Vagina (tissue), 2 donors: ENCODE measurements around the gene HES5. TPM values are rescaled to one million over a fixed set of nuclear protein-coding genes. Genes with fewer than 3 reads are reported as not detected.

Experiments used
- DNase-seq, 2 donors: peaks; one replicate each; pipeline ENCODE4 v3.0.0-alpha.2; 2017; ENCODE audit errors: extremely low spot score in 2 of 2
- H3K27ac ChIP-seq: fragments of 200-600 bp; sonication (generic); one replicate; pipeline ENCODE4 v1.5.1; 2019
- H3K27me3 ChIP-seq: fragments of 200-600 bp; sonication (generic); one replicate; pipeline ENCODE4 v1.5.1; 2019
- H3K36me3 ChIP-seq, 2 donors: fragments of 200-600 bp; sonication (generic); one replicate each; pipeline ENCODE4 v1.5.1; 2017 to 2019
- H3K4me1 ChIP-seq: fragments of 200-600 bp; sonication (generic); one replicate; pipeline ENCODE4 v1.5.1; 2019
- H3K4me3 ChIP-seq, 2 donors: fragments of 200-600 bp; sonication (generic); 1 replicate in 1 of 2; 2 replicates in 1 of 2; pipeline ENCODE4 v1.5.1; 2016 to 2019
- H3K9me3 ChIP-seq: fragments of 200-600 bp; sonication (generic); one replicate; pipeline ENCODE4 v1.5.1; 2019
- POLR2A ChIP-seq, 2 donors: fragments of 450-650 bp; IDR thresholded peaks; one replicate each; pipeline ENCODE4 v1.6.1; 2017; ENCODE audit warnings: antibody characterized with exemption in 2 of 2, mild to moderate bottlenecking in 2 of 2, moderate library complexity in 2 of 2
- POLR2AphosphoS5 ChIP-seq, 2 donors: sonication (generic); formaldehyde crosslinking; IDR thresholded peaks; one replicate each; pipeline ENCODE4 v1.9.0; 2017; ENCODE audit warnings: antibody characterized with exemption in 2 of 2, mild to moderate bottlenecking in 2 of 2, low read depth in 1 of 2; ENCODE audit not compliant: insufficient read depth in 1 of 2
- intact Hi-C: fragments of 100-400 bp; cut with DNase I; formaldehyde crosslinking; loops from one replicate; pipeline ENCODE4 v1.15.1; 2023
- total RNA-seq: library from RNA; depleted of rRNA; stranded (reverse); fragments of >200 nt; gene quantifications from one replicate; pipeline ENCODE4 v1.2.3, GENCODE V29; 2016
- TF ChIP-seq, protein P1 (sequence below), 3 experiments: fragments of 450-650 bp in 2 of 3; fragments of 200-600 bp in 1 of 3; sonication (generic) in 1 of 3; IDR thresholded peaks; one replicate each; pipeline ENCODE4 v1.5.1; 2017 to 2019; ENCODE audit warnings: antibody characterized with exemption in 3 of 3, mild to moderate bottlenecking in 2 of 3, moderate library complexity in 2 of 3

HES5 gene
- total RNA-seq, 1 donor from 2014 or later, result not detected

DNA sequence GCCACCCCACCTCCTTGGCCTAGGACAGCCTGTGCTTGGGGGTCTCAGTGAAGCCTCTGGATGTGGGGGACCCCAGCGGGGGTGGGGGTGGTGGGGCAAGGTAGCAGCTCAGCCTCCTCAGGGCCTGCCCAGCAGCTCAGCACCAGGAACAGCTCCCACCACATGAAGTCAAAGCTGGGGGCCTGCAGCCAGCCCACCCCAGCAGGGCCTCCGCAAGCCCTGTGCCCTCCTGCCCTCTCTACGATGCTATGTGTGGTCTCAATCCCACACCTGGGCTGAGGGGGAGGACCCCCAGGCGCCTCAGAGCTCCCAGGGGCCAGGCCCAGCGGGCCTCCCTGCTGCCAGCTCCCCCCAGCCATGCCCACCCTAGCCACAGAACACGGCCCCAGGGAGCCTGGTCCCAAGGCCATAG is 22.3 kb downstream of the HES5 start:
- Histone ChIP-seq H3K27ac (no peak overlapping the region), H3K4me1 (peaks cover 20% of the 10 kb centered on the region), H3K36me3 (peaks cover 3 to 42% of the 10 kb centered on the region in 2 donors), H3K9me3 (no peaks in the 10 kb centered on the region), H3K4me3 (no peak overlapping the region), H3K27me3 (no peaks in the 10 kb centered on the region)
- TF ChIP-seq, protein P1, sequence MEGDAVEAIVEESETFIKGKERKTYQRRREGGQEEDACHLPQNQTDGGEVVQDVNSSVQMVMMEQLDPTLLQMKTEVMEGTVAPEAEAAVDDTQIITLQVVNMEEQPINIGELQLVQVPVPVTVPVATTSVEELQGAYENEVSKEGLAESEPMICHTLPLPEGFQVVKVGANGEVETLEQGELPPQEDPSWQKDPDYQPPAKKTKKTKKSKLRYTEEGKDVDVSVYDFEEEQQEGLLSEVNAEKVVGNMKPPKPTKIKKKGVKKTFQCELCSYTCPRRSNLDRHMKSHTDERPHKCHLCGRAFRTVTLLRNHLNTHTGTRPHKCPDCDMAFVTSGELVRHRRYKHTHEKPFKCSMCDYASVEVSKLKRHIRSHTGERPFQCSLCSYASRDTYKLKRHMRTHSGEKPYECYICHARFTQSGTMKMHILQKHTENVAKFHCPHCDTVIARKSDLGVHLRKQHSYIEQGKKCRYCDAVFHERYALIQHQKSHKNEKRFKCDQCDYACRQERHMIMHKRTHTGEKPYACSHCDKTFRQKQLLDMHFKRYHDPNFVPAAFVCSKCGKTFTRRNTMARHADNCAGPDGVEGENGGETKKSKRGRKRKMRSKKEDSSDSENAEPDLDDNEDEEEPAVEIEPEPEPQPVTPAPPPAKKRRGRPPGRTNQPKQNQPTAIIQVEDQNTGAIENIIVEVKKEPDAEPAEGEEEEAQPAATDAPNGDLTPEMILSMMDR (IDR thresholded peaks at IDR 0.05), result no peak
- TF ChIP-seq POLR2A (IDR thresholded peaks at IDR 0.05) (no peak), POLR2AphosphoS5 (IDR thresholded peaks at IDR 0.05; ENCODE audit: insufficient read depth in 1 of 2, low read depth in 1 of 2) (no peak)
- intact Hi-C loops, result no loop called here
- DNase-seq, result no peak

GRCh38 chr1:2506901-2507565 is 23.0 kb downstream of the HES5 start:
- Histone ChIP-seq H3K4me3 (no peak overlapping the region), H3K27ac (no peak overlapping the region), H3K9me3 (no peaks in the 10 kb centered on the region), H3K4me1 (peaks cover 20% of the 10 kb centered on the region), H3K27me3 (no peaks in the 10 kb centered on the region), H3K36me3 (peaks cover 3 to 35% of the 10 kb centered on the region in 2 donors)
- no peak for DNase-seq
- TF ChIP-seq POLR2A (IDR thresholded peaks at IDR 0.05), result no peak
- TF ChIP-seq, protein P1 (IDR thresholded peaks at IDR 0.05), result no peak
- no peak for TF ChIP-seq POLR2AphosphoS5 (IDR thresholded peaks at IDR 0.05; ENCODE audit: insufficient read depth in 1 of 2, low read depth in 1 of 2)
- intact Hi-C loops, result no loop called here

DNA sequence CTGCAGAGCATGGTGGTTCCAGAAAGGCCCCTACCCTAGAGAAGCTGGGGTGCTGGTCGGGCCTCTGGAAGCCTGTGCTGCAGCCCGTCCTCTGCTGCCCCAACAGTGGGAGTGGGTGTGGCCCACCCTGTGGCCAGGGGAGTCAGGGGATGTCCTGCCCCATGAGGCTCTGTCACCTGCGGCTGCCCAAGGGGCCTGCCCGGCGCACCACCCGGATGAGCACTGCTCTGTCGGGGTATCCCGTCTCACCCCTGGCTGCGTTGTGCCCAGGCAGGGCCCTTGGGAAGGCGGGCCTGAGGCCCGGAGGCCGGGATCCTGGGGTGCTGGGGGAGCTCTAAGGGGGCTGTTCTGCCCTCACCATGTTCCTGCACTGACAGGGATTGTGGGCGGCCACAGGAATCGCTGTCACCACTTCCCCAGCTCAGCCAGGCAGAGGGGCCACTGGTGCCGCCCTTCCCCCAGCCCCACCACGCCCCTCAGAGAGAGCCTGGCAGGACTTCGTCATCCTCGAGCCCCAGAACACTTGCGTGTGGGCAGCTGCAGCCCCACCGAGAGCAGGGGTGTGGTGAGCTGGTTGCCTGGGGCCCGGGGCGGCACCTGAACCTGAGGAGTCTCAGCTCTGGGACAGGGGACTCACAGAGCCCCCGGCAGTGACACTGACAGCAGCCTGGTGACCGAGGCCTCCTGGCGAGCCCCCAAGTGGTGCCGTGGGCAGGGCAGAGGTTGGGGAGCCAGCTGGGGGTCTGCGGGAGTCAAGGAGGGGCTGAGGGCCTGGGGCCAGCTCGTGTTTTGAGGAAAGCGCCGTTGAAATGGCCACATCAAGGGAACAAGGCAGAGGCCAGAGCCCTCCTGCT is 23.8 kb downstream of the HES5 start:
- peaks cover 20% of the 10 kb centered on the region for H3K4me1 ChIP-seq
- TF ChIP-seq POLR2A (IDR thresholded peaks at IDR 0.05) (no peak), POLR2AphosphoS5 (IDR thresholded peaks at IDR 0.05; ENCODE audit: insufficient read depth in 1 of 2, low read depth in 1 of 2) (no peak)
- TF ChIP-seq, protein P1 (IDR thresholded peaks at IDR 0.05), result no peak
- H3K9me3 ChIP-seq, result no peaks in the 10 kb centered on the region
- intact Hi-C loops, result no loop called here
- peaks cover 0 to 27% of the 10 kb centered on the region in 2 donors for H3K36me3 ChIP-seq
- H3K4me3 ChIP-seq, result no peak overlapping the region
- H3K27me3 ChIP-seq, result no peaks in the 10 kb centered on the region
- H3K27ac ChIP-seq, result no peak overlapping the region
- DNase-seq, result no peak

DNA sequence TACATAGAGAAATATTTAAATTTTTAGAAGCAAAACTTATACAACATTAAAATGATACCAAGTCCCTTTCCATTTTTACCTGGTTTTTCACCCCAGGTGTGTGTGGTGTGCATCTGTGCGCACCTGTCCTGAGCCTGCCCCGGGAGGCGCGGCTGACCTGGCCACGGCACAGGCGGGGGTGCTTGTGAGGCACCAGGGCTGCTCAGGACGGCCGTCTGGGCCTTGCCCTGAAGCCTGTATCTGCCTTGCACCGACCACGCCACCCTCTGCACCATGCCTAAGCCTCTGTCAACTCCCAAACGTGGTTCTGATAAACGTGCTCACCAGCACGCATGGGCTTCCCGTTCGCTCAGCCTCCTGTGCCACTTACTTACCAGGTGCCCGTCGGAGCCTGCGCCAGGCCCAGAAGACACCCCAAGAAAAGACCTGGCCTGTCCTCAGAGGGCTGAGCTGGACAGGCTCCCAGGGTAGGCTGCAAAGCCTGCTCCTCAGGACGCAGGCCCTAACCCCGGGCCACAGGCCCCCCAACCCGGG is 24.5 kb downstream of the HES5 start:
- Histone ChIP-seq H3K4me1 (peaks cover 20% of the 10 kb centered on the region), H3K9me3 (no peaks in the 10 kb centered on the region), H3K27ac (no peak overlapping the region), H3K4me3 (no peak overlapping the region), H3K36me3 (peaks cover 0 to 20% of the 10 kb centered on the region in 2 donors), H3K27me3 (no peaks in the 10 kb centered on the region)
- intact Hi-C loops, result no loop called here
- TF ChIP-seq POLR2A (IDR thresholded peaks at IDR 0.05) (no peak), POLR2AphosphoS5 (IDR thresholded peaks at IDR 0.05; ENCODE audit: insufficient read depth in 1 of 2, low read depth in 1 of 2) (no peak)
- TF ChIP-seq, protein P1 (IDR thresholded peaks at IDR 0.05), result no peak
- no peak for DNase-seq
